Urinary bladder (tissue), 4 donors: ENCODE results near the gene KCNMA1. TPM values are rescaled to one million over a fixed set of nuclear protein-coding genes. Genes with fewer than 3 reads are reported as not detected.

Experiments
- DNase-seq: peaks from one replicate; pipeline ENCODE4 v3.0.0-alpha.2; 2015; ENCODE audit errors: extremely low spot score
- H3K27ac ChIP-seq: one replicate; pipeline ENCODE4 v1.5.1; 2013; ENCODE audit warnings: low read depth, mild to moderate bottlenecking, moderate library complexity
- H3K36me3 ChIP-seq: one replicate; pipeline ENCODE4 v1.6.1; 2013; ENCODE audit warnings: mild to moderate bottlenecking, moderate library complexity; ENCODE audit not compliant: insufficient read depth
- H3K4me1 ChIP-seq: one replicate; pipeline ENCODE4 v1.6.1; 2013; ENCODE audit warnings: mild to moderate bottlenecking, moderate library complexity; ENCODE audit not compliant: insufficient read depth
- H3K4me3 ChIP-seq: one replicate; pipeline ENCODE4 v1.5.1; 2013; ENCODE audit warnings: low read depth, low read length
- WGBS: extraction: QIAGEN DNeasy Blood & Tissue Kit; methylation state at CpG from one replicate; pipeline ENCODE4 v1.1.7; 2013; 5-methylcytosine and 5-hydroxymethylcytosine counted together
- polyA plus RNA-seq: library from polyadenylated mRNA; stranded (reverse); fragments of 200-250 nt; gene quantifications from one replicate; pipeline ENCODE4 v1.2.3, GENCODE V29; 2013
- total RNA-seq: library from RNA; depleted of rRNA; stranded (reverse); fragments of >200 nt; gene quantifications from one replicate; pipeline ENCODE4 v1.2.3, GENCODE V29; 2014
- donor health status: healthy with polysubstance abuse.
- donor health status: healthy.

The KCNMA1 gene
- total and polyA plus RNA-seq, 2 donors, result 105 to 107 TPM

GRCh38 chr10:77478962-77479359 is 158.6 kb downstream of the KCNMA1 start:
- H3K27ac ChIP-seq, result no peak overlapping the region
- no peaks in the 10 kb centered on the region for H3K36me3 ChIP-seq
- no peak overlapping the region for H3K4me3 ChIP-seq
- H3K4me1 ChIP-seq, result no peaks in the 10 kb centered on the region
- 61% methylated on average over 5 of the region's 5 CpGs for WGBS
- DNase-seq, result no peak

DNA sequence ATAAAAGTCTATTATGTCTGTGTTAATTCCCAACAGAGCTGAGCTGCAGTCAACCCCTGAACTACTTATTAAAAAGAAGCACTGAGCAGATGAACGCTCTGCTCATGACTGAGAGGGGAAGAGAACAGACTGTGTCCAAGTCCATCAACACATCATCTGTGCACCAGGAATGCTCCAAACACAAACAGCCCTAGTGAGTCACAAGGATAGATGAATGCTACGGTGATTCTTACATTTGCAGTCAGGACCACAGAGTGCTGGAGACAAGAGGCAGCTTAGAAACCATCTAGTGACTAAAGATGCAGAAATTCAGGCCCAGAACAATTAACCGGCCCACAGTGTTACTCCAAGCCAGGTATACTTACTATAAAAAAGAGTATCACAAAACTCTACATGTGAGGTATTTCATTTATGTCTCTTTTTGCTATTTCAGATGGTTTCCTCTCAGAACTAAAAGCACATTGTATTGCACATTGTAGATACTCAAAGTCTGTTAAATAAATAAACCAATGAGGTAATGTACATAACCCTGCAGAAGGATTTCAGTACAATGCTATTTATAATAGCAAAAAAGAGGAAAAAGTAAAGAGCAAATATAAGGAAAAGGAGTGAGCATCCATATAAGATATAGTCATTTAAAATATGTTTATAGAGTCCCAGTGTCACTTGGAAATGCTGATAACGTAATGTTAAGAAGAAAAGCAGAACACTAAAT is 159.2 kb downstream of the KCNMA1 start:
- Histone ChIP-seq H3K4me1 (no peaks in the 10 kb centered on the region), H3K27ac (no peak overlapping the region), H3K4me3 (no peak overlapping the region), H3K36me3 (no peaks in the 10 kb centered on the region)
- DNase-seq, result no peak
- WGBS, result 49% methylated on average over 4 of the region's 4 CpGs

- Histone ChIP-seq H3K36me3 (no peaks in the 10 kb centered on the region), H3K27ac (no peak overlapping the region), H3K4me3 (no peak overlapping the region), H3K4me1 (no peaks in the 10 kb centered on the region)
- WGBS, result 93% methylated on average over 1 of the region's 1 CpG
- no peak for DNase-seq
Measured at GRCh38 chr10:77475522-77475921, 162.1 kb downstream of the KCNMA1 start.

- H3K27ac ChIP-seq, result no peak overlapping the region
- no peaks in the 10 kb centered on the region for H3K4me1 ChIP-seq
- WGBS, result 94% methylated on average over 5 of the region's 5 CpGs
- H3K36me3 ChIP-seq, result no peaks in the 10 kb centered on the region
- H3K4me3 ChIP-seq, result no peak overlapping the region
- DNase-seq, result no peak
Measured at GRCh38 chr10:77474939-77475338, 162.7 kb downstream of the KCNMA1 start.

- WGBS, result 93% methylated on average over 7 of the region's 7 CpGs
- Histone ChIP-seq H3K4me1 (no peaks in the 10 kb centered on the region), H3K27ac (no peak overlapping the region), H3K36me3 (no peaks in the 10 kb centered on the region), H3K4me3 (no peak overlapping the region)
- no peak for DNase-seq
Measured at GRCh38 chr10:77474386-77474785, 163.2 kb downstream of the KCNMA1 start.

- H3K27ac ChIP-seq, result no peak overlapping the region
- DNase-seq, result no peak
- H3K36me3 ChIP-seq, result no peaks in the 10 kb centered on the region
- WGBS, result 93% methylated on average over 2 of the region's 2 CpGs
- H3K4me1 ChIP-seq, result no peaks in the 10 kb centered on the region
- no peak overlapping the region for H3K4me3 ChIP-seq
Measured at GRCh38 chr10:77472146-77472545, 165.5 kb downstream of the KCNMA1 start.

DNA sequence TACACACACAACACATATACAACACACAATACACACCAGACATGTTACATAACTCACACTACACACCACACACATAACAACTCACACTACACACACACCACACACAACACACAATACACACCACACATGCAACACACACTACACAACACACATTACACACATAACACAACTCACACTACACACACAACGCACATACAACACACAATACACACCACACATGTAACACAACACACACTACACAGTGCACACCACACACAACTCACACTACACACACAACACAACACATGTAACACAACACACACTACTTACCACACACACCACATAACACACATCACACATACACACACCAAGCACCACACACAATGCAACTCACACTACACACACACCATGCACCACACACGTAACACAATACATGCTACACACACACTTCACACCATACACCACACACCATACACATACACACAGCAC is 166.5 kb downstream of the KCNMA1 start:
- WGBS, result 97% methylated on average over 2 of the region's 2 CpGs
- no peak for DNase-seq
- Histone ChIP-seq H3K4me1 (no peaks in the 10 kb centered on the region), H3K27ac (no peak overlapping the region), H3K4me3 (no peak overlapping the region), H3K36me3 (no peaks in the 10 kb centered on the region)

GRCh38 chr10:77467422-77467963 is 170.1 kb downstream of the KCNMA1 start:
- H3K4me1 ChIP-seq, result no peaks in the 10 kb centered on the region
- H3K4me3 ChIP-seq, result no peak overlapping the region
- DNase-seq, result no peak
- H3K36me3 ChIP-seq, result no peaks in the 10 kb centered on the region
- WGBS, result 82% methylated on average over 6 of the region's 6 CpGs
- no peak overlapping the region for H3K27ac ChIP-seq

DNA sequence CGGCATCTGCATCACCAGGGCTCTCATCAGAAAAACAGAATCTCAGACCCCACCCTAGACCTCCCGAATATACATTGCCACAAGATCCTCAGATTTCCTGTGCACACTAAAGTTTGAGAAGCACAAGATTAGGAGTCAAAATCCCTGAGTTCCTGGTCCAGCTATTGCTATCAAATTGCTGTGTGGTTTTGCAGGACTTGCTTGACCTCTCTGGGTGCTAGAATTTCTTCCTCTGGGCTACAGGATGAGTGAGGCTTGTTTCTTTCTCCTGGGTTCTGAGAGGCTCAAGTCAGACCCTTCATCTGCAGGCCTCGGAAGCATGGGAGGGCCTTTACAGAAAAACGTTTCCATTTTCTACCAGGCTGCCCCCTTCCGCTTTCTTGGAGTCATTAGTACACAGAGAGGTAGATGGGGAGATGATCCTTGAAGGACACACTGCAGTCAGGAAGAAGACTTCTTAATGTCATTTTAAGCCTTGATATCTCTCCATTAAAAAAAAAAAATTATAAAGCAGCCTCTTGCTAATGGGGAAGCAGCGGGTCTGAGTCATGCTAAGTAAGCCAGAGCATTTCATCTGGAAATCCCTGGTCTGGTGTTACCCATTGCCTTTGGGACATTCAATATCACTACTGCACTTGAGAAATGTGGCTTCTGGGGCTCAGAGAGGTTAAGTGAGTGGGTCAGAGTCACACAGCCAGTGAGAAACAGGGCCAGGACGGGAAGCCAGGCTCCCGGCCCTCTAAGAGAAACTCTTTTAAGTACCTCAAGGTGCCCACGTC is 173.5 kb downstream of the KCNMA1 start:
- Histone ChIP-seq H3K4me1 (no peaks in the 10 kb centered on the region), H3K36me3 (no peaks in the 10 kb centered on the region), H3K4me3 (no peak overlapping the region), H3K27ac (no peak overlapping the region)
- no peak for DNase-seq
- WGBS, result 85% methylated on average over 9 of the region's 9 CpGs

- H3K27ac ChIP-seq, result no peak overlapping the region
- no peak overlapping the region for H3K4me3 ChIP-seq
- WGBS, result 31% methylated on average over 4 of the region's 4 CpGs
- DNase-seq, result no peak
- H3K36me3 ChIP-seq, result no peaks in the 10 kb centered on the region
- no peaks in the 10 kb centered on the region for H3K4me1 ChIP-seq
Measured at GRCh38 chr10:77463499-77463898, 174.1 kb downstream of the KCNMA1 start.

DNA sequence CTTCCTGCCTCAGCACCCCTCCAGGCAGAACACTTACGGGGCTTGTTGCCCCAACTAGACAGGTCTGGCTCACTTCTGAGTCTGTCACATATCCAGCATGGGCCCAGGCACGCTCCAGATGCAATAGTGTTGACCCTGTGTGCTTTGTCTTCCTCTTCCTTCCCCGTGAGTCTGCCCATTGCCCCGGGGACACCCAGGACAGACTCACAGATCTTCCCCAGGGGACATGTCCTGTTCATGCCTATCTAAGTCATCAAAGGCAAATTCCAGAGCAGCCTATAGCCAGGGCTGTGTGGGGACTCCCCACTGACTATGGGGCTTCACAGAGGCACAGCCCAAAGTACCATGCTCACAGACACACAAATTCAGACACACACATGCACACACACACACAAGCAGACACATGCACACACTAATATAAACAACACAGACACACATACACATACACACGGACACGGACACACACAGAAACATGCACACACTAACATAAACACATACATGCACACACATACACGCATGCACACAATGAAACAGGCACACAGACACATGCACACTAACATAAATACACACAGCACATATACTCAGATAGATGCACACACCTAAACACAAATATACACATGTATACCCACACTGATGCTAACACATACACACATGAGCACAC is 175.8 kb downstream of the KCNMA1 start:
- no peak for DNase-seq
- Histone ChIP-seq H3K27ac (no peak overlapping the region), H3K4me3 (no peak overlapping the region), H3K36me3 (no peaks in the 10 kb centered on the region), H3K4me1 (no peaks in the 10 kb centered on the region)
- 85% methylated on average over 7 of the region's 7 CpGs for WGBS

- Histone ChIP-seq H3K4me3 (no peak overlapping the region), H3K4me1 (no peaks in the 10 kb centered on the region), H3K27ac (no peak overlapping the region), H3K36me3 (no peaks in the 10 kb centered on the region)
- 97% methylated on average over 3 of the region's 3 CpGs for WGBS
- DNase-seq, result no peak
Measured at GRCh38 chr10:77459905-77460304, 177.7 kb downstream of the KCNMA1 start.

DNA sequence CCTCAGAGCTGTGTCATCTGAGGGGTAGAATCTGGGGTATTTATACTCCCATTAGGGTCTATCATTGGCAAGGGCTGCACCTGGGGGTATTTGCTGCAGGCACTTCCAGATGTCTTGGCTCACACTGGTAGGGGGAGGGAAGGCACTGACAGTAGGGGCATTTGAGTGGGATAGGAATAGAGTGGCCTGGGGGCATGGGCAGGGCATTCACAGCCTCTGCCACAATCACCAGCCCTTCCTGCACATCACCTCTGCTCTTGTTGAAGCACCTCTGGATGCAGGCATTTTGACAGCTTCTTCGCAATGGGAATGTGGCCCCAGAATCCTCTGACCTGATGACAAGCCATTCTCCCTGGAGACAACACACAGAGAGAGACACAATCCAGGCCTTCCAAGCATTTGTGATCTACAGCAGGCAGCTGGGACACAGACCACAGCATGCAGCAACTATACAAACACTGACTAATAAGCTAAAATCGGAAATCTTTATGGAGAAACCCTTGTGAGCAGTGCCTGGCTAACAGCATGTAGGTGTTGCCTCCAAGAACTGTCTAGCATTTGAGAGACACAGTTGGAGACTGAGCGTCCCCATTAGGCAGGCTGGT is 178.5 kb downstream of the KCNMA1 start:
- 72% methylated on average over 3 of the region's 3 CpGs for WGBS

More for the DNA sequence above, 178.5 kb downstream of the KCNMA1 start:
- no peak for DNase-seq
- no peaks in the 10 kb centered on the region for H3K36me3 ChIP-seq
- no peaks in the 10 kb centered on the region for H3K4me1 ChIP-seq
- H3K4me3 ChIP-seq, result no peak overlapping the region
- H3K27ac ChIP-seq, result no peak overlapping the region
